OCI-M2 (cell line): ENCODE results near the gene SCARB1.

ENCODE experiments used
- DNase-seq: peaks from one replicate; lab custom pipeline; 2025; ENCODE audit not compliant: unreplicated experiment; lab: John Stamatoyannopoulos, UW

Gene SCARB1

DNA sequence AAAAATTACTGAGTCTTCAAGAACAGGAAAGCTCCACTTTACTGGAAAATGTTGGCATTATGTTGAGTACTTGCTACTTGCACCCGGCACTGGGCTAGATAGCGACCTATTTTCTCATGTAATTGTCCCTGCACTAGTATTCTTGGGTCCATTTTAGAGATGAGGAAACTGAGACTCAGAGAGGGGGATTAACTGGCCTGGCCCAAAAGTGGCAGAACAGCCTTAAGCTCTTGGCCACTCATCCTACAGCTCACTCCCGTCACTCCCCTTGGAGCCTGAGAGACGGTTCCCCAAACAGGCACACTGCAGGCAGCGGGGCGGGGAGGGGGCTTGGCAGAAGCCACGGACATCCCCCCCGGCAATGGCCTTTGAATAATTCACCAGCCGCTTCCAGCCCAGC is 113.9 kb downstream of the SCARB1 start:
- no peak for DNase-seq

- DNase-seq = no peak
Observed at GRCh38 chr12:124747426-124748161, 116.1 kb downstream of the SCARB1 start.

DNA sequence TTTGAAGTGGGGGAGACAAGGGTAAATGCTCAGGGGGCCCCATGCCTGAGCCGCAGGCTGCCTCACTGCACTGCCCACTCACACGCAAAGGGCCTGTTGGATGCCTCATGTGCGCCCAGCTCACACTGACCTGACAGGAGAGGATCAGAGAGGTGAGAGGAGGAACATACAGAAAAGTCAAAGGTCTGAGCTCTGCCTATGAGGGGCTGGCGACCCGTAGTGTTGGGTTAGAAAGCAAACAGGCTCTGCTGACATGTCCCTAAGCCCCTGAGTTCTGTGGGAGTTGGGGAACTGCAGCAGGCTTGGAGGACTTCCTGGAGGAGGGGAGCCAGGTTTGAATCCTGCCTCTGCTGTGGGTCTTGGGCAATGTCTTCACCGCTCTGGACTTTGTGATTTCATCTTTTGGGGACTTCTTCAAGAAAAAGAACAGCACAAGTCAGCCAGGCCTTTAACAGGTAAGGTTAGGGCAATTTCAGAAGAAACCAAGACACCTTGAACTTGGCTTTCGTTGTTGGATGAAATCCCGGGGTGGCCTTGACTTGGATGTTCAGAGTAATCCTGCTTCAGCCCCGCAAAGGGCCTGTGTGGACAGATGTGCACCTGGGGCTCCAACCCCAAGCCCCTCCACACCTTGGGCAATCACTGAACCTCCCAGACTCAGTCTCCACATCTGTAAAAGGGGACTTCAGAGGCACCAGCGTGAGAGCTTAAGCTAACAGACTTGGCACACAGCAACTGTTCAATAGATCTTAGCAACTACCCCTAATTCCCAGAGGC is 116.8 kb downstream of the SCARB1 start:
- no peak for DNase-seq

DNA sequence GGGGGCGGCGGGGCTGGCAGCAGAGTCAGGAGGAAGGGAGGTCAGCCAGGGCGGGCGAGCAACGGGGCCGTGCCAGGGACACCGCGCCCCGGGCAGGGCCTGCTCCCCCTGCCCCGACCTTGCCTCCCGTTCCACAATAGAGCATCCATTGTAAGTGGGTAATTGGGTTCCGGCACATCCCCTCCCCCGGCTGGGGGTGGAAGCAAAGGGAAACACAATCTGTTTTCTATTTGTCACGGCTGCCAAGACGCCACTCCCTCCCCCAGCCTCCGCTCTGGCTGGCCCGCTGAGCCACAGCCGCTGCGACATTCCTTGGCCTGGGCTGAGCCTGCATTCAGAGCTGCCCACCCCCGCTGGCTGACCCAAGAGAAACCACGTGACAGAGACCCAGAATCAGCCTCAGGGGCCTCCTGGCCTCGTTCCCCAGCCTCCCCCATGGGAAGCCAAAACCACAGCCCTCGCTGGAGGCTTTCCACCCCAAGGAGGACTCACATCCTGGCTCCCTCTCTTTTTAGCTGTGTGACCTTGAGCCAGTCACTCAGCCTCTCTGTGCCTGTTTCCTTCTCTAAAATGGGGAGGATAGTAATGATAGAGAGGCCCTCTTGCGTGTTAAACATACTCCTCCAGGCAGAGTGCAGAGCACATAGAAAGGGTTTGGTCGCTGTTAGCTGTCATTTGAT is 117.6 kb downstream of the SCARB1 start:
- DNase-seq = no peak

- DNase-seq = no peak
Observed at GRCh38 chr12:124745465-124745890, 118.2 kb downstream of the SCARB1 start.

GRCh38 chr12:124744659-124745464 is 118.8 kb downstream of the SCARB1 start:
- no peak for DNase-seq

GRCh38 chr12:124744273-124744640 is 119.4 kb downstream of the SCARB1 start:
- no peak for DNase-seq

- no peak for DNase-seq
Observed at GRCh38 chr12:124743479-124744272, 120.0 kb downstream of the SCARB1 start.

- DNase-seq = no peak
Observed at GRCh38 chr12:124742678-124743077, 121.0 kb downstream of the SCARB1 start.

DNA sequence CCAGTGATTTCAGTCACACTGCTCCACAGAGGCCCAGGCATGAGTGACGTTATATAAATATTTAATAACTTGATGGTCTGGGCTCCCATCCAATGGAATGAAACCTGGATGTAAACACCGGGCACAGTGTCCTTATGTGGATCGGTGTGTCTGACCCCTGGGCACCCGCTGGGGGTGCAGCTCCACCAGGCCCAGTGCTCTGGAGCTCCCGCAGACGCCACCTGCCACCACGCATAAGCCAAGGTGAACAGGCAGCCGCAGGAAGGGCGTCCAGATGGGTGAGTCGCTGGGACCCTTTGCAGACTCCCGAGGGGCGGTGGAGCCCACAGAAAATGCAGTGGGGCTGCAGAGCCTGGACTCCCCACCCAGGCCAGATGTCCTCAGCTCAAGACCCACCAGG is 121.6 kb downstream of the SCARB1 start:
- no peak for DNase-seq

DNA sequence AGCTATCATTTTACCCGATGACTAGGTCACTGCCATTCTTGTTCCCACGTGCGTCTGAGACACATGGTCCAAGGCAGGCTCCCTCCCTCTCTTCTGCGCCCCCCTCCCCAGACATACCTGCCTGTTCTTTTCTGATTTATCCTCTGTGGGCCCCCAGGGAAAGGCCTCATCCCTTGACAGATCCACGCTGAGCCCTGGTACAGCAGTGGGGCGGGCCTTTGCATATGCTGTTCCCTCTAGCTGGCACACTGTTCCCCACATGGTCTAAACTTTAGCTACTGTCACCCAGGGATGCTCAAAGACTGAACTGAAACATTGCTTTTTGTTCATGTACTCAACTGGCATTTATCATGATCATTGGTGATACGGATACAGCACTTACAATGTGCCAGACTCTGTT is 122.5 kb downstream of the SCARB1 start:
- no peak for DNase-seq

GRCh38 chr12:124740691-124741137 is 123.0 kb downstream of the SCARB1 start:
- no peak for DNase-seq

GRCh38 chr12:124739953-124740561 is 123.6 kb downstream of the SCARB1 start:
- no peak for DNase-seq

- DNase-seq = no peak
Observed at GRCh38 chr12:124738636-124739467, 124.8 kb downstream of the SCARB1 start.

DNA sequence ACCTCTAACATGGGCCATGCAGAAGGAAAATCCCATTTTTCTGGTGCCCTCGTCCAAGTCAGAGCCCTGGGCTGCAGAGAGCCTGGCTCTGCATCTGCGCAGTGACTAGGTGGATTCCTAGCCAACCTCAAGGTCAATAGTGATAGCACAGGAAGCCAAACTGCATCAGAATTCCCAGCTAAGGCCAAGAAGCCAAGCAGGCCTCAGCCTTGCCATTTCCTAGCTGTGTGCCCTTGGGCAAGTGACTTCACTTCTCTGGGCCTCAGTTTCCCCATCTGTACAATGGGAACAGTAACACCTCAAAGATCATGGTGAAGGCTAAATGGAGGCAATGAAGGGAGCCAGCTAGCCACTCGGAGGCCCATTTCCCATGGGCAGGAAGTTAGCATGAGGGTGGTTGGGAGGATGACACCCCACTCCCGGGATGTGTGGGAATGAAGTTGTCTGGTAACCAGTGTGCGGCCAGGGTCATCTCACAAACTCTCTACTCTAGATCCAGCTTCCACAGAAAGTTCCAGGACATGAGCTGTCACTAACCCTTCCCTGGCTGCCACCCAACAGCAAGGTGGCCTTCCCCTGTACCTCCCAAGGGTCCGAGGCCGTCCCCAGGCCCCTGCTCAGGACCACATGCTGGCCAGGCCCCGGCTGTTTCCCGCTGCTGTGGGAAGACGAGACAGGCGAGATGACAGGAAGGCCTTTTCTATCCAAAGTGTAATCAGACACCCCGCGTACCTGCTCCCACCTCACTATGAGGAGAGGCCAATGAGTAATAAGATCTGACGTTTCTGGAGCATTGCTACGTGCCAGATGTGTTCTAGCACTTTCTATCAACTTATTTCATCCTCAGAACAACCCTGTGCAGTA is 125.7 kb downstream of the SCARB1 start:
- no peak for DNase-seq

GRCh38 chr12:124737040-124737419 is 126.6 kb downstream of the SCARB1 start:
- DNase-seq = no peak

GRCh38 chr12:124736115-124737039 is 127.3 kb downstream of the SCARB1 start:
- no peak for DNase-seq
